Type B pancreatic cell (in vitro differentiated cells): ENCODE results near the gene HOXD4. TPM values are rescaled to one million over a fixed set of nuclear protein-coding genes. Genes with fewer than 3 reads are reported as not detected.

Source experiments
- DNase-seq: peaks from one replicate; pipeline ENCODE4 v3.0.0; 2021; ENCODE audit warnings: mixed read lengths; ENCODE audit not compliant: unreplicated experiment; ENCODE audit errors: extremely low spot score
- H3K27ac Mint-ChIP-seq: 2 replicates; pipeline ENCODE4 v1.8.0; 2021; ENCODE audit warnings: mild to moderate bottlenecking, mixed read lengths
- H3K27me3 Mint-ChIP-seq: 2 replicates; pipeline ENCODE4 v1.8.0; 2021; ENCODE audit warnings: mixed read lengths
- H3K36me3 Mint-ChIP-seq: 2 replicates; pipeline ENCODE4 v1.8.0; 2021; ENCODE audit warnings: mixed read lengths
- H3K4me1 Mint-ChIP-seq: one replicate; pipeline ENCODE4 v1.8.0; 2021; ENCODE audit warnings: mixed read lengths; ENCODE audit not compliant: unreplicated experiment
- H3K4me3 Mint-ChIP-seq: 2 replicates; pipeline ENCODE4 v1.8.0; 2021; ENCODE audit warnings: mild to moderate bottlenecking, mixed read lengths
- H3K9me3 Mint-ChIP-seq: 2 replicates; pipeline ENCODE4 v1.8.0; 2021; ENCODE audit warnings: mixed read lengths
- CTCF ChIP-seq: fragments of 200-600 bp; sonication (generic); conservative IDR thresholded peaks from 2 replicates; pipeline ENCODE4 v1.5.0; 2021; ENCODE audit warnings: antibody characterized with exemption, mild to moderate bottlenecking
- total RNA-seq: library from RNA; stranded (reverse); gene quantifications from 2 replicates; pipeline ENCODE4 v1.2.1, GENCODE V29; 2021; ENCODE audit warnings: low replicate concordance

Gene HOXD4
- total RNA-seq, 1 donor from 2014 or later: 37.0 TPM

GRCh38 chr2:176186024-176186423, 34.7 kb downstream of the HOXD4 start:
- Mint-ChIP-seq H3K27me3 (peaks cover 83% of the 10 kb centered on the region), H3K4me1 (peaks cover 10% of the 10 kb centered on the region), H3K4me3 (peak overlapping the region; percentile 51), H3K27ac (no peak overlapping the region), H3K9me3 (no peaks in the 10 kb centered on the region), H3K36me3 (no peaks in the 10 kb centered on the region)
- no peak for TF ChIP-seq CTCF
- DNase-seq: no peak

DNA sequence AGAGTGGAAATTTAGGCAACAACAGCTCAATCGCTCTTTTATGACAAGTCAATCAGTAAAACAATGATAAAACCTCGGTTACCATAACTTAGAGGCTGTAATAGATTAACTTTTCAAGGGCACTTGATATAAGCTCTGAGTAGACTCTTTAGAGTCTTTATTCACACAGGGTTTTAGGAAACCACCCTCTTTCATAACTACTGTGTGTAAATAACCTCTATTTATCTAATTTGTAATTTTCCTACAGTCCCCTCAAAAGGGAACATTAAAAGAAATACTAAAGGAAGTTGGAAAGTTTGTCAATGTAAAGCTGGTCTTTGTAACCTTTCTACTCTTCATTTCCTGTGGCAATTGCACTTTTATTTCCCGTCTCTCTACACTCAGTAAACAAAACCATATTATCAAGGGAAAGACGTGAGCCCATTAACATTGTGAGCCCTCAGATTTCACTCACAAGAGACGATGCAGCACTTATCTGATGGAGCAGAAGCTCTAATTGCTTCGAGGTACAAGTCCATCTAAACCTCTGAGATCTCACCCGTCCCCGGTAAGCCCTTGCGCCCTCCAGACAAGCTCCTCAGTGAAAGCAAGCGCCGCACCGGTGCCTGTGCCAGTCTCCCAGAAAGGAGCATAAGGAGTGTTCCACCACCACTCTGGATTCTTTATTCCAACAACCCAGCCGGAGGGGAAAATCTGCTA, 36.0 kb downstream of the HOXD4 start:
- no peak for TF ChIP-seq CTCF
- DNase-seq: no peak
- Mint-ChIP-seq H3K27me3 (peaks cover 86% of the 10 kb centered on the region), H3K4me3 (peak overlapping the region; percentile 90), H3K9me3 (no peaks in the 10 kb centered on the region), H3K36me3 (no peaks in the 10 kb centered on the region), H3K4me1 (peaks cover 10% of the 10 kb centered on the region), H3K27ac (peak overlapping the region; percentile 28)

DNA sequence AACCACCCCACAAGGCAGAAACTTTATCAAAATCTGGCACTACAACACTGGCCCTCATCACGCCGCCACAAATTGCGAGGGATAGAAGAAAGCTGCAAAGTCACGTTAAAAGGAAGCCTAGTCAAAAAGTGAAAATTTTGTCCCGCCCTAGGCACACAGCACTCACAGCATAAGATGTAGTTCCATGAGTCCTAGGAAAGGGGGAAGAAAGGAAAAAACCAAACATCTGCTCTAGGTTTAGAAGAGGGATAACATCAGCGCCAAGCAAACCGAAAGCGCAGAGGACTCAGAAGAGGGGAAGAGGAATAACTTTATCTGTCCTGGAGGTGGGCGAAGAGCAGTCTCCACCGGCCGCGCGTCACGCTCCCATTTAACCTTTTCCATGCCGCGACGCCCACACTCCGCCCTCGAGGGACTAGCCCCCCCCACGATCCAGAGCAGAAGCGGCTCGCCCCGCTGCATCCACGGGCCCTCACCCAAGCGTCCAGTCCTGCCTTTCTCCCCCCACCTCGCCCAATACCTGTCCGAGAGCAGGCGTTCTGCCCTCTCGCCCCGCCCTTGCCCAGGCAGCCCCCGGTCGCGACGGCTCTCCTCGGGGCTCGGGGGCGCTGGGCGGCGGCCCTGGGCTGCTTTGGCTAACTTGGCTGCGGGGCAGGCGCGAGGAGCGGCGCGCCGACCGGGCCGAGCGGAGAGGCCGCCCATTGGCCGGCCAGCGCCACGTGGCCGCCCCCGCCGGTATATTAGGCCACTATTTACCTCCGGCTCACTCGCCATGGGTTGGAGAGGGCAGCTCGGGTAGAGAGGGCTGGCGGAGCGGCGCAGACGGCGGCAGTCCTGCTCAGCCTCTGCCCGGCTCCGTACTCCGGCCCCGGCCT, 36.8 kb downstream of the HOXD4 start, which contains the start of gene HOXD1:
Gene HOXD1, plus strand, starts transcription at position 770 of the 875 bp plus-strand sequence. CDS start 134 bp downstream, outside the sequence.
- Mint-ChIP-seq H3K4me1 (peaks cover 10% of the 10 kb centered on the region), H3K36me3 (no peaks in the 10 kb centered on the region), H3K9me3 (no peaks in the 10 kb centered on the region), H3K27ac (peak within 1 kb of the TSS; percentile 28), H3K27me3 (peaks cover 86% of the 10 kb centered on the region), H3K4me3 (peak within 1 kb of the TSS; percentile 90)
- DNase-seq: no peak
- no peak for TF ChIP-seq CTCF

- H3K4me1 Mint-ChIP-seq: peaks cover 10% of the 10 kb centered on the region
These were observed 37.7 kb downstream of the HOXD4 start for GRCh38 chr2:176188774-176189680.

More at GRCh38 chr2:176188774-176189680, 37.7 kb downstream of the HOXD4 start:
- Mint-ChIP-seq H3K27ac (no peak overlapping the region), H3K9me3 (no peaks in the 10 kb centered on the region), H3K27me3 (peaks cover 87% of the 10 kb centered on the region), H3K36me3 (no peaks in the 10 kb centered on the region), H3K4me3 (peak overlapping the region; percentile 87)
- TF ChIP-seq CTCF: no peak
- DNase-seq: no peak
